ENCODE measurements around the gene THSD4.
"Not testable (repeated sequence)": the region's sequence is repeated elsewhere in the genome, so short reads cannot be mapped to it uniquely, and the experiment has no call there.

THSD4 gene

GRCh38 chr15:71261418-71261817 is 146.1 kb downstream of the THSD4 start:
- TF ChIP-seq CTCF (IDR thresholded peaks at IDR 0.05; ENCODE audit: extremely low read depth, missing control alignments), result no peak

GRCh38 chr15:71261909-71262308 is 146.6 kb downstream of the THSD4 start:
- no peak for DNase-seq (ENCODE audit: low spot score)
- TF ChIP-seq CTCF (IDR thresholded peaks at IDR 0.05; ENCODE audit: extremely low read depth, missing control alignments), result no peak

More at GRCh38 chr15:71261418-71261817, 146.1 kb downstream of the THSD4 start:
- DNase-seq (ENCODE audit: low spot score), result no peak

GRCh38 chr15:71262599-71262998 is 147.3 kb downstream of the THSD4 start:
- DNase-seq (ENCODE audit: low spot score), result no peak
- no peak for TF ChIP-seq CTCF (IDR thresholded peaks at IDR 0.05; ENCODE audit: extremely low read depth, missing control alignments)

GRCh38 chr15:71265606-71266005 is 150.3 kb downstream of the THSD4 start:
- DNase-seq (ENCODE audit: low spot score), result not testable (repeated sequence)

- no peak for TF ChIP-seq CTCF (IDR thresholded peaks at IDR 0.05; ENCODE audit: extremely low read depth, missing control alignments)
- DNase-seq (ENCODE audit: low spot score), result no peak
Measured at GRCh38 chr15:71271327-71271726, 156.1 kb downstream of the THSD4 start.

GRCh38 chr15:71272932-71273331 is 157.7 kb downstream of the THSD4 start:
- DNase-seq (ENCODE audit: low spot score), result no peak
- no peak for TF ChIP-seq CTCF (IDR thresholded peaks at IDR 0.05; ENCODE audit: extremely low read depth, missing control alignments)

GRCh38 chr15:71273731-71274447 is 158.6 kb downstream of the THSD4 start:
- DNase-seq (ENCODE audit: low spot score), result no peak
- TF ChIP-seq CTCF (IDR thresholded peaks at IDR 0.05; ENCODE audit: extremely low read depth, missing control alignments), result no peak

GRCh38 chr15:71274448-71274798 is 159.2 kb downstream of the THSD4 start:
- TF ChIP-seq CTCF (IDR thresholded peaks at IDR 0.05; ENCODE audit: extremely low read depth, missing control alignments), result no peak
- DNase-seq (ENCODE audit: low spot score), result no peak

Measured in GM20000 (cell line).